ENCODE results near the gene NDUFB10.
A peak's percentile ranks its signal among the peaks of the same experiment; 100 is the strongest.

Gene NDUFB10

GRCh38 chr16:1975432-1976215, 16.3 kb downstream of the NDUFB10 start:
- TF ChIP-seq, protein P1, sequence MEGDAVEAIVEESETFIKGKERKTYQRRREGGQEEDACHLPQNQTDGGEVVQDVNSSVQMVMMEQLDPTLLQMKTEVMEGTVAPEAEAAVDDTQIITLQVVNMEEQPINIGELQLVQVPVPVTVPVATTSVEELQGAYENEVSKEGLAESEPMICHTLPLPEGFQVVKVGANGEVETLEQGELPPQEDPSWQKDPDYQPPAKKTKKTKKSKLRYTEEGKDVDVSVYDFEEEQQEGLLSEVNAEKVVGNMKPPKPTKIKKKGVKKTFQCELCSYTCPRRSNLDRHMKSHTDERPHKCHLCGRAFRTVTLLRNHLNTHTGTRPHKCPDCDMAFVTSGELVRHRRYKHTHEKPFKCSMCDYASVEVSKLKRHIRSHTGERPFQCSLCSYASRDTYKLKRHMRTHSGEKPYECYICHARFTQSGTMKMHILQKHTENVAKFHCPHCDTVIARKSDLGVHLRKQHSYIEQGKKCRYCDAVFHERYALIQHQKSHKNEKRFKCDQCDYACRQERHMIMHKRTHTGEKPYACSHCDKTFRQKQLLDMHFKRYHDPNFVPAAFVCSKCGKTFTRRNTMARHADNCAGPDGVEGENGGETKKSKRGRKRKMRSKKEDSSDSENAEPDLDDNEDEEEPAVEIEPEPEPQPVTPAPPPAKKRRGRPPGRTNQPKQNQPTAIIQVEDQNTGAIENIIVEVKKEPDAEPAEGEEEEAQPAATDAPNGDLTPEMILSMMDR (conservative IDR thresholded peaks at IDR 0.05; ENCODE audit: control insufficient read depth, insufficient read depth, low read depth, low read length), result no peak
- no peak for DNase-seq (ENCODE audit: low read depth)
- no peak overlapping the region for H3K4me3 ChIP-seq (ENCODE audit: control insufficient read depth, low read depth, low read length)

GRCh38 chr16:1976216-1976520, 16.8 kb downstream of the NDUFB10 start:
- H3K4me3 ChIP-seq (ENCODE audit: control insufficient read depth, low read depth, low read length), result no peak overlapping the region
- DNase-seq (ENCODE audit: low read depth), result no peak
- TF ChIP-seq, protein P1 (conservative IDR thresholded peaks at IDR 0.05; ENCODE audit: control insufficient read depth, insufficient read depth, low read depth, low read length), result no peak

DNA sequence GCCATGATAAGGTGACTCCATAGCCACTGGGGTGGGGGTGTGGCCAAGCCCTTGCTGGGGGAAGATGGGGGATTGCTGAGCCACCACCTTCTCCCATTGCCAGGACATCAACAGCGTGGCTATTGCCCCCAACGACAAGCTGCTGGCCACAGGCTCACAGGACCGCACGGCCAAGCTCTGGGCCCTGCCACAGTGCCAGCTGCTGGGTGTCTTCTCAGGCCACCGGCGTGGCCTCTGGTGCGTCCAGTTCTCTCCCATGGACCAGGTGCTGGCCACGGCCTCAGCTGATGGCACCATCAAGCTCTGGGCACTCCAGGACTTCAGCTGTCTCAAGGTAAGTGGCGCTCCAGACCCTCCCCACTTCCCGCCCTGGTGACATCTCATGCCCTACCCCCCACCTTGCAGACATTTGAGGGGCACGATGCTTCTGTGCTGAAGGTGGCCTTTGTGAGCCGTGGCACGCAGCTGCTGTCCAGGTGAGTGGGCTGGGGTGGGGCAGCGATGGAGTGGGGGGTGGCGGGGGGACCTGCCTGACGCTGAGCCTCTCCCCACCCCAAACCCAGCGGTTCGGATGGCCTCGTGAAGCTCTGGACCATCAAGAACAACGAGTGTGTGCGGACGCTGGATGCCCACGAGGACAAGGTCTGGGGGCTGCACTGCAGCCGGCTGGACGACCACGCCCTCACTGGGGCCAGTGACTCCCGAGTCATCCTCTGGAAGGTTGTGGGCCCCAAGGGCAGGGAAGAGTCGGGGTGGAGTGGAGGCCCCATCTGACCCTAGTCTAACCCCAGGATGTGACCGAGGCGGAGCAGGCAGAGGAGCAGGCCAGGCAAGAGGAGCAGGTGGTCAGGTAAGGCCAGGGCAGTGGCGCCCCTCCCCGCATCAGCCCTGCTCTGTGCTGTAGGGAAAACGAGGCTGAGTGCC, 17.9 kb downstream of the NDUFB10 start:
- H3K4me3 ChIP-seq (ENCODE audit: control insufficient read depth, low read depth, low read length), result no peak overlapping the region
- TF ChIP-seq, protein P1 (conservative IDR thresholded peaks at IDR 0.05; ENCODE audit: control insufficient read depth, insufficient read depth, low read depth, low read length), result no peak
- no peak for DNase-seq (ENCODE audit: low read depth)

DNA sequence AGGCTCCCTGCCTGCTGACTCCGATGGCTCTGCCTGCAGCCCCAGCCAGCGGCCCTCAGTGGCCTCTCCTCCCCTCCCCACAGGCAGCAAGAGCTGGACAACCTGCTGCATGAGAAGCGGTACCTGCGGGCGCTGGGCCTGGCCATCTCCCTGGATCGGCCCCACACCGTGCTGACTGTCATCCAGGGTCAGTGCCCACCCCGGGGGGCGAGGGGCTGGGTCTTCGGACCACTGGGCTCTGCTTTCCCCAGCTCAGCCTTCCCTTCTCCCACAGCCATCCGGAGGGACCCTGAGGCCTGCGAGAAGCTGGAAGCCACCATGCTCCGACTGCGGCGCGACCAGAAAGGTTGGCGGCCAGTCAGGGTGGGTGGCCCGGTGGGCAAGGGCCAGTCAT, 18.5 kb downstream of the NDUFB10 start:
- TF ChIP-seq, protein P1 (conservative IDR thresholded peaks at IDR 0.05; ENCODE audit: control insufficient read depth, insufficient read depth, low read depth, low read length), result no peak
- DNase-seq (ENCODE audit: low read depth), result no peak
- no peak overlapping the region for H3K4me3 ChIP-seq (ENCODE audit: control insufficient read depth, low read depth, low read length)

DNA sequence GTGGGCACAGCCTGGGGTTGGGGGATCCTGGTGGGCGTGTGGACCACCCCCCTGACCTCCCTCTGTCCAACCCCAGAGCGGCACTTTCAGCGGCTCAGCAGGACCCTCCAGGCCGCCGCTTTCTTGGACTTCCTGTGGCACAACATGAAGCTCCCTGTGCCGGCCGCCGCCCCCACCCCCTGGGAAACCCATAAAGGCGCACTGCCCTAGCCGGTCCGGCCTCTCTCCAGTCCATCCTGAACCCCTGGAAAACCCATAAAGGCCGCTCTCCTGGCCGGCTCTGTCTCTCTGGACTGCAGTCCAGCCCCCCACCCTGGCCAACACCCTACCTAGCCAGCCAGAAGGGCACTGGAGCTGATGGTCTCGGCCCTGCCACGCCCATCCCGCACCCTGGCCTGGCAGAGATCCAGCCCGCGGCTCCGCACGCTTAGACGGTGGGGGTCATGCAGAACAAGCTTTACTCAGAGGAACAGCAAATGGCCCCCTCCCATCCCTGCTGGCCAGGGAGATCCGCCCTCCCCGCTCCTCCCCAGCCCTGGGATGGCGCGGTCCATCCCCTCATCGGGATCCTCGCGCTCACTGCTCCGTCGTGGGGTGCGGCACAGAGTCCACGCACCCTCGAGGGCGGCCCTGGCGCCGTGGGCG, 19.3 kb downstream of the NDUFB10 start:
- H3K4me3 ChIP-seq (ENCODE audit: control insufficient read depth, low read depth, low read length), result no peak overlapping the region
- TF ChIP-seq, protein P1 (conservative IDR thresholded peaks at IDR 0.05; ENCODE audit: control insufficient read depth, insufficient read depth, low read depth, low read length), result no peak
- no peak for DNase-seq (ENCODE audit: low read depth)

DNA sequence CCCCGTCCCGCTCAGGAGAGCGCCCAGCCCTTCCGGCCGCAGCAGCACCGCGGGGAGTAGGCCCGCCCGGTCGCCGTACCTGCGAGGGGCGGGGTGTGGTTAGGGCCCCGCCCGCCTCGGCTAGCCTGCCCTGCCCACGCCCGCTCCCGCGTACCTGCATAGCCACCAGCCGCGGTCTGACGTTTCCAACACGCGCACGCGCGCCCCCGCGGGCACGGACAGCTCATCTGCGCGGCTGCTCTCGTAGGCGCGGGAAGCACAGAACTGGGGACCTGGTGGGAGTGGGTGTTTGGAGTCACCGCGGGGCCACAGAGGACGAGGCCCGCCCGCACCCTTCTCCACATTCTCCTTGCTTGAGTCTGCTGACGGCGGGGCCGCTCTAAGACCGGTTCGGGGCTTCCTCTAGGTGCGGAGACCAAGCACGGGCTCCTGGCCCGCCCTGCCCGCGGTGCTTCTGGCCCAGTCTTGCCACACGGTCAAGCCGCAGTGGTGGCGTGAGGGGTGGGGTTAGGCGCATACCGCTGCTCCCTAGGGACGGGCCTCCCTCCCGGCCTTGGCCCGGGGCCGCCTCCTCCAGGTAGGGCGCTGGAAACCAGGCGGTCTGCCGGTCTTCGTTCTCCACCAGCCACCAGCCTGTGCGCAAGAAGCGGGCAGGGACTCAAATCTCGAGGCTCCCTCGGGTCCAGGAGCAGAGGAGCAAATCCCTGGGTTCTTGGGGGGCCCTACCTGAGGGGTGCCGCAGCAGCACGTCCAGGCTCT, 20.1 kb downstream of the NDUFB10 start:
- DNase-seq (ENCODE audit: low read depth), result peak; percentile 15
- TF ChIP-seq, protein P1 (conservative IDR thresholded peaks at IDR 0.05; ENCODE audit: control insufficient read depth, insufficient read depth, low read depth, low read length), result no peak
- no peak overlapping the region for H3K4me3 ChIP-seq (ENCODE audit: control insufficient read depth, low read depth, low read length)

Measured in fibroblast of mammary gland (primary cell).